ENCODE data around the gene SIK2. TPM values are rescaled to one million over a fixed set of nuclear protein-coding genes. Genes with fewer than 3 reads are reported as not detected.

SIK2 gene
- total RNA-seq, 1 experiment from 2014 or later = 13.9 TPM

GRCh38 chr11:111602865-111603610, 789 bp downstream of the SIK2 start:
- intact Hi-C loops (cut with micrococcal nuclease; ENCODE audit: unreplicated experiment) = loop anchor here (1.0 to 5.0 kb wide), 3 partner anchors 89 to 238 kb away; no protein-coding TSS in a partner anchor
- DNase-seq = peak; percentile 33
- TF ChIP-seq, protein P1, sequence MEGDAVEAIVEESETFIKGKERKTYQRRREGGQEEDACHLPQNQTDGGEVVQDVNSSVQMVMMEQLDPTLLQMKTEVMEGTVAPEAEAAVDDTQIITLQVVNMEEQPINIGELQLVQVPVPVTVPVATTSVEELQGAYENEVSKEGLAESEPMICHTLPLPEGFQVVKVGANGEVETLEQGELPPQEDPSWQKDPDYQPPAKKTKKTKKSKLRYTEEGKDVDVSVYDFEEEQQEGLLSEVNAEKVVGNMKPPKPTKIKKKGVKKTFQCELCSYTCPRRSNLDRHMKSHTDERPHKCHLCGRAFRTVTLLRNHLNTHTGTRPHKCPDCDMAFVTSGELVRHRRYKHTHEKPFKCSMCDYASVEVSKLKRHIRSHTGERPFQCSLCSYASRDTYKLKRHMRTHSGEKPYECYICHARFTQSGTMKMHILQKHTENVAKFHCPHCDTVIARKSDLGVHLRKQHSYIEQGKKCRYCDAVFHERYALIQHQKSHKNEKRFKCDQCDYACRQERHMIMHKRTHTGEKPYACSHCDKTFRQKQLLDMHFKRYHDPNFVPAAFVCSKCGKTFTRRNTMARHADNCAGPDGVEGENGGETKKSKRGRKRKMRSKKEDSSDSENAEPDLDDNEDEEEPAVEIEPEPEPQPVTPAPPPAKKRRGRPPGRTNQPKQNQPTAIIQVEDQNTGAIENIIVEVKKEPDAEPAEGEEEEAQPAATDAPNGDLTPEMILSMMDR (IDR thresholded peaks at IDR 0.05; ENCODE audit: unreplicated experiment) = no peak
- Mint-ChIP-seq H3K27ac (ENCODE audit: unreplicated experiment) (peak overlapping the region; percentile 95), H3K27me3 (ENCODE audit: unreplicated experiment) (no peaks in the 10 kb centered on the region), H3K4me3 (ENCODE audit: low read depth, unreplicated experiment) (peak overlapping the region; percentile 97), H3K4me1 (ENCODE audit: low read depth, unreplicated experiment) (peaks cover 16% of the 10 kb centered on the region), H3K36me3 (ENCODE audit: insufficient read depth, unreplicated experiment) (peaks cover 24% of the 10 kb centered on the region), H3K9me3 (ENCODE audit: low read depth, unreplicated experiment) (no peaks in the 10 kb centered on the region)
- CTCF ChIA-PET = interaction anchor here (1.3 to 1.4 kb wide), 2 partner anchors 160 to 175 kb away, joined by 3 to 6 read pairs; no protein-coding TSS in a partner anchor
- BruUV-seq (replicated peaks) = no TSS peak

DNA sequence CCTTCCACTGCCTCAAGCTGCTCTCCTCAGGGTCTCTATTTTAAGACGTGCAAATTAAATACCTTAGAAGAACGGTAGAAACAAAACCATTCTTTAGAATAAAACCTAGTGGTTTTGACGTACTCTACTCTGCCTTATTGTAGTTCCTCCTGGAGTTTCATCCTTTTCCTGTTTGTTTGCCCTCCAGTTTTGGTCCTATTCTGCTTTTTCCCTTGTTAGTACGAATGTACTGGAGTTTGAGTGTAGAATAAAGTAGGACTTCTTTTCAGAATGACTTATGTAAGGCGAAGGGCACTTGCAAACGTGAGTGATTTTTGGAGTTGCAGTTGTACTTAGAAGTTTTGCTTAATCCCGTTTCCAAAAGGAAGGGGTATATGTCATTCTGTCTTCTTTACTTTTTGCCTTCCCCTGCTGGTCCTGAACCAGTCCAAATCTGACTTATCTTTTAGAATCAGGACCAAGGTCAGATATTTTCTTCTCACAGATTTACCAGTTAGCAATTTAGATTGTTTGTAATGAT, 1.4 kb downstream of the SIK2 start:
- TF ChIP-seq, protein P1 (IDR thresholded peaks at IDR 0.05; ENCODE audit: unreplicated experiment) = no peak
- peaks cover 16% of the 10 kb centered on the region for H3K4me1 Mint-ChIP-seq (ENCODE audit: low read depth, unreplicated experiment)
- intact Hi-C loops (cut with micrococcal nuclease; ENCODE audit: unreplicated experiment) = loop anchor here (2.0 to 5.0 kb wide), 3 partner anchors 31 to 114 kb away; no protein-coding TSS in a partner anchor
- CTCF ChIA-PET = interaction anchor here (0.7 to 1.4 kb wide), 5 partner anchors 115 to 174 kb away, joined by 3 to 10 read pairs (median 6); partner anchors contain the start of gene PPP2R1B
- H3K9me3 Mint-ChIP-seq (ENCODE audit: low read depth, unreplicated experiment) = no peaks in the 10 kb centered on the region
- H3K27ac Mint-ChIP-seq (ENCODE audit: unreplicated experiment) = peak overlapping the region; percentile 95
- peak overlapping the region; percentile 97 for H3K4me3 Mint-ChIP-seq (ENCODE audit: low read depth, unreplicated experiment)
- no peaks in the 10 kb centered on the region for H3K27me3 Mint-ChIP-seq (ENCODE audit: unreplicated experiment)
- H3K36me3 Mint-ChIP-seq (ENCODE audit: insufficient read depth, unreplicated experiment) = peaks cover 24% of the 10 kb centered on the region
- no TSS peak for BruUV-seq (replicated peaks)
- no peak for DNase-seq

DNA sequence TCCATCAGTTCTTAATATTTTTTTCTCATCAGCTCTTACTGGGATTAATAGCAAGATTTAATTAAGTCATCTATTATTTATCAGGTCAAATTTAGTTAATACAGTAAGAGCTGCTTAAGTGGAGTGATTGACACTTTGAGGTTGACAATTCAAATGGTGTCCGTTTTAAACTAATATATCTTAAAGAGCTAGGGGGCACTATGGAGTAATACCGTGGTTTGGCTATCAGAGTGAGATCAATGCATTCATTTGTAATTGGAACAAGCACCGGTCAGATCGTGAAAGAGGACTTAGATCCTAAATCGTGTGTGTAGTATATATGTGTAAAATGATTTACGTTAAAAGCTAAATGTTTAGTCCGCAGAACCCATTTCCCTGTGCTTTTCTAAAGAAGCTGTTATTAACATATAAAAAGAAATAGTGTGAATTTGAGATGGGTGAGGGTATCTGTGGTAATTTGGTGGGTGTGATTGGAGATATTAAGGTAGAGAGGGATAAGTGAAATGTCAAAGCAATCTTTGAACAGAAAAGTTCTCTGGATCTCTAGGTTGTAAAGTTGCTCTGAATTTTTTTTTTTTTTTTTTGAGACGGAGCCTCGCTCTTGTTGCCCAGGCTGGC, 2.3 kb downstream of the SIK2 start:
- DNase-seq = peak; percentile 19
- intact Hi-C loops (cut with micrococcal nuclease; ENCODE audit: unreplicated experiment) = loop anchor here (2.0 to 5.0 kb wide), 4 partner anchors 30 to 113 kb away; no protein-coding TSS in a partner anchor
- H3K36me3 Mint-ChIP-seq (ENCODE audit: insufficient read depth, unreplicated experiment) = peaks cover 24% of the 10 kb centered on the region
- no peaks in the 10 kb centered on the region for H3K9me3 Mint-ChIP-seq (ENCODE audit: low read depth, unreplicated experiment)
- peaks cover 16% of the 10 kb centered on the region for H3K4me1 Mint-ChIP-seq (ENCODE audit: low read depth, unreplicated experiment)
- CTCF ChIA-PET = interaction anchor here (0.6 to 1.4 kb wide), 7 partner anchors 114 to 322 kb away, joined by 3 to 10 read pairs (median 5); partner anchors contain the start of gene PPP2R1B
- TF ChIP-seq, protein P1 (IDR thresholded peaks at IDR 0.05; ENCODE audit: unreplicated experiment) = peak; percentile 35
- no peak overlapping the region for H3K27ac Mint-ChIP-seq (ENCODE audit: unreplicated experiment)
- H3K27me3 Mint-ChIP-seq (ENCODE audit: unreplicated experiment) = no peaks in the 10 kb centered on the region
- peak overlapping the region; percentile 97 for H3K4me3 Mint-ChIP-seq (ENCODE audit: low read depth, unreplicated experiment)
- no TSS peak for BruUV-seq (replicated peaks)

GRCh38 chr11:111605681-111606080, 3.4 kb downstream of the SIK2 start:
- H3K4me1 Mint-ChIP-seq (ENCODE audit: low read depth, unreplicated experiment) = peaks cover 16% of the 10 kb centered on the region
- TF ChIP-seq, protein P1 (IDR thresholded peaks at IDR 0.05; ENCODE audit: unreplicated experiment) = no peak
- no TSS peak for BruUV-seq (replicated peaks)
- no peak overlapping the region for H3K27ac Mint-ChIP-seq (ENCODE audit: unreplicated experiment)
- no peak overlapping the region for H3K4me3 Mint-ChIP-seq (ENCODE audit: low read depth, unreplicated experiment)
- CTCF ChIA-PET = no interaction called here
- peaks cover 24% of the 10 kb centered on the region for H3K36me3 Mint-ChIP-seq (ENCODE audit: insufficient read depth, unreplicated experiment)
- H3K9me3 Mint-ChIP-seq (ENCODE audit: low read depth, unreplicated experiment) = no peaks in the 10 kb centered on the region
- intact Hi-C loops (cut with micrococcal nuclease; ENCODE audit: unreplicated experiment) = loop anchor here (2.0 to 5.0 kb wide), 2 partner anchors 29 to 102 kb away; no protein-coding TSS in a partner anchor
- DNase-seq = no peak
- no peaks in the 10 kb centered on the region for H3K27me3 Mint-ChIP-seq (ENCODE audit: unreplicated experiment)

Measured in Calu3 (cell line).